ENCODE measurements around the gene BAG5.

DNA sequence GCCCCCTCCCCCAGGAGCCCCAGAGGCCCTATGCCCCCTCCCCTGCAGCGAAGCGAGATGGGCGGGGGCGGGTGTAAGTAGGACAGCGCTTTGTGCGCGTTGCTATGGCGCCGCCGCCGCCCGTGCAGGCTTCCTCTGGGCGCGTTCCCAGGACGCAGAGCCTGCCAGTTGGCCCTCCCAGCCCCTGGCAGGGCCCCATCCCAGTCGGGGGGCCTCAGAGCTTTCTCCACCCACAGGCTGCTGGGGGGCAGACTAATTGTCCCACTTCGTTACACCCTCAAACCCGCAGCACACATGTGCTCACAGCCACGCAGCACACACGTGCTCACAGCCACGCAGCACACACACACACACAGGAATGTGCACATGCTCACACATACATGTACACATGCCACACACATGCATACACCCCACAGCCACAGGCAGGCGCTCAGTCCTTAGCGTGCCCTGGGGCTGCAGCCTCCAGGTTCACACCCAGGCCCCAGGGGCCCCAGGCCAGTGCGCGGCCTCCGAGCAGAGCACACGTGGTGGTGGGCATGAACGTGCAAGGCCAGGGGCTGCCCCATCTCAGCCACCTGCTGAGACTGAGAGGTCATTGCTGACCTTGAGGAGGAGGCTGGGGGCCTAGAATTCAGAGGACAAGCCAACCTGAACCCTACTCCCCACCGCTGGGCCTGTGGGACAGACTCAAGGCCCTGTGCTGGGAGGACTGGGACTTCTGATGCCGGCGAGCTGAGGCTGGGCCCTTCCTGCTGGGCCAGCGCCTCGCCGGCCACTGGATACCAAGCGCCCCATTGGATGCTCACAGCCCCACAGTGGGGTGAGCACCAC is 17.9 kb downstream of the BAG5 start:
- TF ChIP-seq, protein P1, sequence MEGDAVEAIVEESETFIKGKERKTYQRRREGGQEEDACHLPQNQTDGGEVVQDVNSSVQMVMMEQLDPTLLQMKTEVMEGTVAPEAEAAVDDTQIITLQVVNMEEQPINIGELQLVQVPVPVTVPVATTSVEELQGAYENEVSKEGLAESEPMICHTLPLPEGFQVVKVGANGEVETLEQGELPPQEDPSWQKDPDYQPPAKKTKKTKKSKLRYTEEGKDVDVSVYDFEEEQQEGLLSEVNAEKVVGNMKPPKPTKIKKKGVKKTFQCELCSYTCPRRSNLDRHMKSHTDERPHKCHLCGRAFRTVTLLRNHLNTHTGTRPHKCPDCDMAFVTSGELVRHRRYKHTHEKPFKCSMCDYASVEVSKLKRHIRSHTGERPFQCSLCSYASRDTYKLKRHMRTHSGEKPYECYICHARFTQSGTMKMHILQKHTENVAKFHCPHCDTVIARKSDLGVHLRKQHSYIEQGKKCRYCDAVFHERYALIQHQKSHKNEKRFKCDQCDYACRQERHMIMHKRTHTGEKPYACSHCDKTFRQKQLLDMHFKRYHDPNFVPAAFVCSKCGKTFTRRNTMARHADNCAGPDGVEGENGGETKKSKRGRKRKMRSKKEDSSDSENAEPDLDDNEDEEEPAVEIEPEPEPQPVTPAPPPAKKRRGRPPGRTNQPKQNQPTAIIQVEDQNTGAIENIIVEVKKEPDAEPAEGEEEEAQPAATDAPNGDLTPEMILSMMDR (IDR thresholded peaks at IDR 0.05), result no peak
- no peak for TF ChIP-seq EZH2 (IDR thresholded peaks at IDR 0.05; ENCODE audit: borderline replicate concordance, insufficient read depth, low read depth, low read length, poor library complexity, severe bottlenecking)

Data from B cell (primary cell).